ENCODE results near the gene ZNF408.

- TF ChIP-seq, protein P1, sequence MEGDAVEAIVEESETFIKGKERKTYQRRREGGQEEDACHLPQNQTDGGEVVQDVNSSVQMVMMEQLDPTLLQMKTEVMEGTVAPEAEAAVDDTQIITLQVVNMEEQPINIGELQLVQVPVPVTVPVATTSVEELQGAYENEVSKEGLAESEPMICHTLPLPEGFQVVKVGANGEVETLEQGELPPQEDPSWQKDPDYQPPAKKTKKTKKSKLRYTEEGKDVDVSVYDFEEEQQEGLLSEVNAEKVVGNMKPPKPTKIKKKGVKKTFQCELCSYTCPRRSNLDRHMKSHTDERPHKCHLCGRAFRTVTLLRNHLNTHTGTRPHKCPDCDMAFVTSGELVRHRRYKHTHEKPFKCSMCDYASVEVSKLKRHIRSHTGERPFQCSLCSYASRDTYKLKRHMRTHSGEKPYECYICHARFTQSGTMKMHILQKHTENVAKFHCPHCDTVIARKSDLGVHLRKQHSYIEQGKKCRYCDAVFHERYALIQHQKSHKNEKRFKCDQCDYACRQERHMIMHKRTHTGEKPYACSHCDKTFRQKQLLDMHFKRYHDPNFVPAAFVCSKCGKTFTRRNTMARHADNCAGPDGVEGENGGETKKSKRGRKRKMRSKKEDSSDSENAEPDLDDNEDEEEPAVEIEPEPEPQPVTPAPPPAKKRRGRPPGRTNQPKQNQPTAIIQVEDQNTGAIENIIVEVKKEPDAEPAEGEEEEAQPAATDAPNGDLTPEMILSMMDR (conservative IDR thresholded peaks at IDR 0.05; ENCODE audit: low read length): no peak
- TF ChIP-seq EZH2phosphoT487 (IDR thresholded peaks at IDR 0.05; ENCODE audit: borderline replicate concordance, low read depth, low read length): no peak
Measured at GRCh38 chr11:46665356-46665755, 35.5 kb upstream of the ZNF408 start.

Measured in OCI-LY7 (cell line).